NCI-H748 (cell line): ENCODE data around the gene NAA20.
A peak's percentile ranks its signal among the peaks of the same experiment; 100 is the strongest.

Experiments used
- DNase-seq: peaks from one replicate; lab custom pipeline; 2025; ENCODE audit not compliant: unreplicated experiment; lab: John Stamatoyannopoulos, UW

NAA20 gene

DNA sequence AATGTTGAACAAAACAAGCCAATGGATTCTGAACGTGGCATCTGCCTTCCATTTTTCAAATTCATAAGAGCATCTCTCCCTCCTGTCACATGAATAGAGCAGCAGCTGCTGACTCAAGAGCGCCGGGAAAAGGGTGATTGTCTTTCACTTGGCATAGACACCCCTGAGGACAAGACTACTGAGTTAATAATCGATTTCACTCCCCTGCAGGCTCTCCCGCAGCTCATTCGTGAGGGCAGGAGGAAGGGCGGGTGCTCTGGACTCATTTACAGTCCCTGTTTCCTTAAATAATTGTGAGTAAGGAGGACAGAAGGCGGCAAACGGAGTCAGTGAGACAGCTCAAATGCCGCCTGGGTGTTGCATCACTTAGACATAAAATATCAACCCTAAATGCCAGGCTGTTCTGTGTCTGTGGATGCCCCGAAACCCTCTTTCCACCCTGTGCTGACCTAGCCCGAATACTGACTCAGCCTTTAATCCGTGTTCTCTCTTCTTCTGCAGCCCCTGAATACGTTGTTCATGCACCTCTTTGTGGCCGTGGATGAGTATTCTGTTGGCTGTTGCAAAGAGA lies 56.7 kb downstream of the NAA20 start:
- DNase-seq: peak; percentile 60

DNA sequence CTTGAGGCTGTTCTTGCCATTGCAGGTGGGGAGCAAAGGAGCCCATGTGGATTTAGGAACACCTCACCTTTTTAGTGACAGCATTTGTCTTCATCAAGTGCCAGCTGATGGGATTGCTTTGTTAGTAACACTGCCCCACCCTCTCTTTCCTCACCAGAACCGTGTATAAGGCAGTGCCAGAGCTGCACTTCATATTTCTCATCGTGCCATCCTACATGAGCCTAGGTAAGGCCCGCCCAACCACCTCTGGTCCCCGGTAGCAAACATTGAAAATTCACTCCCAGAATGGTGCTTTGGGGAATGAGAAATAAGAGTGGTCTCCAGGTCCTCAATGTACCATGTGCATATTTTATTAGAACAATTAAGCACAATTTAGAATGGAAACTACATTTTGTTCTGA lies 57.9 kb downstream of the NAA20 start:
- DNase-seq: no peak

GRCh38 chr20:20076297-20077065 lies 59.3 kb downstream of the NAA20 start:
- no peak for DNase-seq

- peak; percentile 34 for DNase-seq
Measured at GRCh38 chr20:20078041-20078440, 60.9 kb downstream of the NAA20 start.

DNA sequence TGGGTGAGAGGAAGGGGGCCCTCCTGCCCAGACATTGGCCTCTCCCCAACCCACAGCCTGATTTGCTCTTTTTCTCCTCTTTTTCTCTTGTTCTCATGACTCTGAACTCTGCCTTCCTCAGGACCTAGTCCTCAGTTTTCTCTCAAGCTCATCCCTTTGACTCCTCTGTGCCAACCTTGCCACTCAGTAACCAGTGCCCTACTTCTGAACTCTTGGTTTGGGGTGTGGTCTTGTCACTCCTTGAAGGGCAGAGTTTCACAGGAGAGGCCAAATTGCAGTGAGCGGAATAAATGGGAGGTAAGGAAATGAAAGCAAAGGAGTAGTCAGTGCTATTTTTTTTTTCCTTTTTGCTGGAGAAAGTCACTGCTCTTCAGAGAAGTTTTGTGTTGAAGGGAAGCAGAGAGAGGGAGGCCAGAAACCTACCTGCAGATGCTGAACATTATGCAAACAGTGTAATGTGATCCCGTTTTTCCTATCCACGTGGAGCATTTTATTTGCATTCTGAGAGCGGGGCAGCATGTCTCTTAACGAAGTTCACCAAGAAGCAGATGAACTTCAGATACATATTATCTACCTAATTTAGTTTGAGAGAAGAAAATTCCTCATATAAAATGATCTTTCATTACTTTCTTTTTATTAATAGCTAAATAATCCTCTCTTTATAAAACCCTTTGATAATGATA lies 62.1 kb downstream of the NAA20 start:
- DNase-seq: peak; percentile 88
